T-helper 2 cell treated with Interferon-gamma antibody and Interleukin-4, amounts not matched to agents 100 ng/mL and 5 ng/mL, for 36 hours (primary cell): Measurements from ENCODE around the gene KANSL1. TPM values are rescaled to one million over a fixed set of nuclear protein-coding genes. Genes with fewer than 3 reads are reported as not detected.

ENCODE experiments used
- intact Hi-C: fragments of 100-400 bp; cut with micrococcal nuclease; formaldehyde crosslinking; loops from one replicate; pipeline ENCODE4 v1.15.1; 2023
- total RNA-seq: library from RNA; stranded (reverse); gene quantifications from 2 replicates; pipeline ENCODE4 v1.2.3, GENCODE V29; 2022

Gene KANSL1
- total RNA-seq, 1 donor from 2014 or later, result 115 TPM

- intact Hi-C loops, result no loop called here
Measured at GRCh38 chr17:46169913-46170638, 23.2 kb downstream of the KANSL1 start.

- intact Hi-C loops, result no loop called here
Measured at GRCh38 chr17:46167826-46168569, 25.2 kb downstream of the KANSL1 start.

- intact Hi-C loops, result no loop called here
Measured at GRCh38 chr17:46167267-46167666, 26.0 kb downstream of the KANSL1 start.

GRCh38 chr17:46166692-46167249 lies 26.5 kb downstream of the KANSL1 start:
- intact Hi-C loops, result no loop called here

- intact Hi-C loops, result no loop called here
Measured at GRCh38 chr17:46163929-46164594, 29.2 kb downstream of the KANSL1 start.

- intact Hi-C loops, result no loop called here
Measured at GRCh38 chr17:46163316-46163715, 29.9 kb downstream of the KANSL1 start.

- intact Hi-C loops, result no loop called here
Measured at GRCh38 chr17:46162866-46163265, 30.4 kb downstream of the KANSL1 start.

GRCh38 chr17:46160169-46160568 lies 33.1 kb downstream of the KANSL1 start:
- intact Hi-C loops, result no loop called here

GRCh38 chr17:46159686-46160085 lies 33.5 kb downstream of the KANSL1 start:
- intact Hi-C loops, result loop anchor here (5.0 kb wide), 1 partner anchor 33 kb away; the partner anchor contains the start of gene KANSL1

GRCh38 chr17:46158323-46159296 lies 34.6 kb downstream of the KANSL1 start:
- intact Hi-C loops, result loop anchor here (5.0 kb wide), 1 partner anchor 34 kb away; the partner anchor contains the start of gene KANSL1

GRCh38 chr17:46157443-46158062 lies 35.7 kb downstream of the KANSL1 start:
- intact Hi-C loops, result loop anchor here (5.0 kb wide), 1 partner anchor 35 kb away; the partner anchor contains the start of gene KANSL1

GRCh38 chr17:46154151-46154816 lies 38.9 kb downstream of the KANSL1 start:
- intact Hi-C loops, result no loop called here

- intact Hi-C loops, result no loop called here
Measured at GRCh38 chr17:46152423-46152822, 40.8 kb downstream of the KANSL1 start.

- intact Hi-C loops, result no loop called here
Measured at GRCh38 chr17:46151762-46152161, 41.5 kb downstream of the KANSL1 start.

GRCh38 chr17:46150216-46150963 lies 42.8 kb downstream of the KANSL1 start:
- intact Hi-C loops, result no loop called here

GRCh38 chr17:46148247-46148646 lies 45.0 kb downstream of the KANSL1 start:
- intact Hi-C loops, result no loop called here

GRCh38 chr17:46147296-46147695 lies 45.9 kb downstream of the KANSL1 start:
- intact Hi-C loops, result no loop called here

GRCh38 chr17:46144246-46144645 lies 49.0 kb downstream of the KANSL1 start:
- intact Hi-C loops, result no loop called here

GRCh38 chr17:46143827-46144236 lies 49.4 kb downstream of the KANSL1 start:
- intact Hi-C loops, result no loop called here
